SU-DHL-6 (cell line): ENCODE measurements around the gene ELMO1.

ENCODE experiments used
- EZH2phosphoT487 ChIP-seq: fragments of 200-600 bp; sonication (generic), shearing (Covaris generic); conservative IDR thresholded peaks from 2 replicates; pipeline ENCODE4 v1.6.1; 2018; ENCODE audit warnings: mild to moderate bottlenecking, antibody characterized with exemption, low read length, moderate library complexity, mixed read lengths
- TF ChIP-seq, protein P1 (sequence below): fragments of 200-600 bp; sonication (generic); IDR thresholded peaks from one replicate; pipeline ENCODE4 v1.5.1; 2017; ENCODE audit warnings: antibody characterized with exemption, mild to moderate bottlenecking, low read length, moderate library complexity; ENCODE audit not compliant: insufficient read depth, poor library complexity, severe bottlenecking

DNA sequence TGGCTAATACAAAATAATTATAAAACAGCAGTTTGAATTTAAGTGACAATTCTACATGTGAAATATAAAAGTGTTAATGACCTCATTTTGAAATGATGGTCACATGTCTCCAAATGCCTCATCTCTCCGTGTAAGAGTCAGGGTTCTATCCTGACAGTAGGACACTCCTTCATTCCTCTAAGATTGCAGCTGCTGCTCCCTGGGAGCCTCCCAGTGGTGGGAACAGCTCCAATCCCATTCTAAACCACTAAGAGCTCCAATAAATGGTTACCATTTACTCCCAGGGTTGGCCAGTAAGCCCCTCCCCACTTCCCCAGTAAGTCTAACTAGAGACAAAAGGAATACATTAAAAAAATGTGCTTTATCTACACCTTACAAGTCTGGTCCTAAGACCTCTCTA lies 379.8 kb downstream of the ELMO1 start:
- TF ChIP-seq, protein P1, sequence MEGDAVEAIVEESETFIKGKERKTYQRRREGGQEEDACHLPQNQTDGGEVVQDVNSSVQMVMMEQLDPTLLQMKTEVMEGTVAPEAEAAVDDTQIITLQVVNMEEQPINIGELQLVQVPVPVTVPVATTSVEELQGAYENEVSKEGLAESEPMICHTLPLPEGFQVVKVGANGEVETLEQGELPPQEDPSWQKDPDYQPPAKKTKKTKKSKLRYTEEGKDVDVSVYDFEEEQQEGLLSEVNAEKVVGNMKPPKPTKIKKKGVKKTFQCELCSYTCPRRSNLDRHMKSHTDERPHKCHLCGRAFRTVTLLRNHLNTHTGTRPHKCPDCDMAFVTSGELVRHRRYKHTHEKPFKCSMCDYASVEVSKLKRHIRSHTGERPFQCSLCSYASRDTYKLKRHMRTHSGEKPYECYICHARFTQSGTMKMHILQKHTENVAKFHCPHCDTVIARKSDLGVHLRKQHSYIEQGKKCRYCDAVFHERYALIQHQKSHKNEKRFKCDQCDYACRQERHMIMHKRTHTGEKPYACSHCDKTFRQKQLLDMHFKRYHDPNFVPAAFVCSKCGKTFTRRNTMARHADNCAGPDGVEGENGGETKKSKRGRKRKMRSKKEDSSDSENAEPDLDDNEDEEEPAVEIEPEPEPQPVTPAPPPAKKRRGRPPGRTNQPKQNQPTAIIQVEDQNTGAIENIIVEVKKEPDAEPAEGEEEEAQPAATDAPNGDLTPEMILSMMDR = no peak
- no peak for TF ChIP-seq EZH2phosphoT487
